Measurements from ENCODE around the gene ERCC4. TPM values are rescaled to one million over a fixed set of nuclear protein-coding genes. Genes with fewer than 3 reads are reported as not detected.
A peak's percentile ranks its signal among the peaks of the same experiment; 100 is the strongest.

Gene ERCC4
- polyA plus RNA-seq, 1 donor (not counting 4 experiments of a cell fraction or from before 2014, with no cell fraction given) = 5.9 TPM

DNA sequence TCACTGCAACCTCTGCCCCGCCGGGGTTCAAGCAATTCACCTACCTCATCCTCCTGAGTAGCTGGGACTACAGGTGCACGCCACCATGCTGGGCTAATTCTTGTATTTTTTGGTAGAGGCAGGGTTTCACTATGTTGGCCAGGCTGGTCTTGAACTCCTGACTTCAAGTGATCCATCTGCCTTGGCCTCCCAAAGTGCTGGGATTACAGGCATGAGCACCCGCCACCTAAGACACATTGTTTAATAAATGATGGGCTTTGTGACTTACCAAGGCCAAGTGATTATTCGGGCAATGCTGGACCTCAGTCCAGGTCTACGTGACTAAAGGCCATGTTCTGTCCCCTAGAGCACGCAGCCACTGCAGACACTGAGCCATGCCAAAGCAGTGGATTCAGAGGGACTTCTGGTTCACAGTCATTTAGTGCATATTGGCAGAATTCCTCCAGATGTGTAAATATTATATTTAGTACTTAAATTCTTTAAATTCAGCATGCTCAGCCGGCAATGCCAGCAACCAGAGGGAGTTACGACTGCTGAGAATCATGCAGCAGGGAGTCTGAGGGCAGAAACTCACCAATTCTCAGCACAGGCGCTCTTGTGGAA is 4.8 kb upstream of the ERCC4 start:
- no peaks in the 10 kb centered on the region for H4K20me1 ChIP-seq (ENCODE audit: control insufficient read depth, extremely low read depth, insufficient read depth, low read length)
- no peak overlapping the region for H3K27ac ChIP-seq (ENCODE audit: control insufficient read depth, insufficient read depth, low read length)
- no peak overlapping the region for H2AFZ ChIP-seq (ENCODE audit: control insufficient read depth, low read length)
- H3K9me1 ChIP-seq (ENCODE audit: control insufficient read depth, extremely low read depth, insufficient read depth, low read length) = no peaks in the 10 kb centered on the region
- H3K27me3 ChIP-seq (ENCODE audit: control insufficient read depth, extremely low read depth, insufficient read depth, low read length) = no peaks in the 10 kb centered on the region
- H3K4me3 ChIP-seq (ENCODE audit: control insufficient read depth in 2 of 3, extremely low read depth in 1 of 3, insufficient read depth in 2 of 3, low read depth in 1 of 3, low read length in 3 of 3) = no peak overlapping the region
- TF ChIP-seq, protein P1, sequence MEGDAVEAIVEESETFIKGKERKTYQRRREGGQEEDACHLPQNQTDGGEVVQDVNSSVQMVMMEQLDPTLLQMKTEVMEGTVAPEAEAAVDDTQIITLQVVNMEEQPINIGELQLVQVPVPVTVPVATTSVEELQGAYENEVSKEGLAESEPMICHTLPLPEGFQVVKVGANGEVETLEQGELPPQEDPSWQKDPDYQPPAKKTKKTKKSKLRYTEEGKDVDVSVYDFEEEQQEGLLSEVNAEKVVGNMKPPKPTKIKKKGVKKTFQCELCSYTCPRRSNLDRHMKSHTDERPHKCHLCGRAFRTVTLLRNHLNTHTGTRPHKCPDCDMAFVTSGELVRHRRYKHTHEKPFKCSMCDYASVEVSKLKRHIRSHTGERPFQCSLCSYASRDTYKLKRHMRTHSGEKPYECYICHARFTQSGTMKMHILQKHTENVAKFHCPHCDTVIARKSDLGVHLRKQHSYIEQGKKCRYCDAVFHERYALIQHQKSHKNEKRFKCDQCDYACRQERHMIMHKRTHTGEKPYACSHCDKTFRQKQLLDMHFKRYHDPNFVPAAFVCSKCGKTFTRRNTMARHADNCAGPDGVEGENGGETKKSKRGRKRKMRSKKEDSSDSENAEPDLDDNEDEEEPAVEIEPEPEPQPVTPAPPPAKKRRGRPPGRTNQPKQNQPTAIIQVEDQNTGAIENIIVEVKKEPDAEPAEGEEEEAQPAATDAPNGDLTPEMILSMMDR (optimal IDR thresholded peaks at IDR 0.05 in 1 of 3, IDR thresholded peaks at IDR 0.05 in 1 of 3, conservative IDR thresholded peaks at IDR 0.05 in 1 of 3; ENCODE audit: extremely low read depth in 1 of 3, insufficient read depth in 2 of 3, low read length in 3 of 3) = no peak
- TF ChIP-seq EZH2 (IDR thresholded peaks at IDR 0.05; ENCODE audit: low read length) = no peak
- FAIRE-seq (no peak), DNase-seq (ENCODE audit: low read depth, low spot score) (no peak)
- H3K36me3 ChIP-seq (ENCODE audit: control insufficient read depth in 2 of 2, extremely low read depth in 1 of 2, insufficient read depth in 2 of 2, low read length in 2 of 2) = no peaks in the 10 kb centered on the region
- no peak overlapping the region for H3K4me2 ChIP-seq (ENCODE audit: control insufficient read depth, extremely low read depth, insufficient read depth, low read depth, low read length)
- dilution Hi-C loops (cut with MboI; ENCODE audit: extremely low pct_ligation_motif_present, low sequenced_read_pairs) = no loop called here
- H3K9ac ChIP-seq (ENCODE audit: control insufficient read depth, extremely low read depth, insufficient read depth, low read length) = no peak overlapping the region
- peaks cover 1% of the 10 kb centered on the region for H3K79me2 ChIP-seq (ENCODE audit: control insufficient read depth, insufficient read depth, low read length)
- no peaks in the 10 kb centered on the region for H3K9me3 ChIP-seq (ENCODE audit: control insufficient read depth, low read depth, low read length)
- peaks cover 4% of the 10 kb centered on the region for H3K4me1 ChIP-seq (ENCODE audit: control insufficient read depth, extremely low read depth, insufficient read depth, low read length)

DNA sequence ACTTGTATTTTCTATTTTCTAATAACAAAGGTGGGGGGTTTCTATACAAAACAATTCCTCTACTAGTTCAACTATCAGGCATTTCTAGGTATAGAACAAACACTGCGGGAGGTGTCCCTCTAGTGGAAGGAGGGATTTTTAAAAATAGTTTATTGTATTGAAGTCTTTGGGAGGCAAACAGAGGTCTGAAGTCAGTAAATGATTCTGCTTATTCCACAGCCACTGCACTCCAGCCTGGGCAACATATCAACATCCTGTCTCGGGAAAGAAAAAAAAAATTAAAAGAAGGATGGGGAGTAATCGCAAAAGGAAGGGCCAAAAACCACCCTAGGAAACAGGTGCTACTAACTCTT is 648 bp upstream of the ERCC4 start:
- Histone ChIP-seq H3K27ac (ENCODE audit: control insufficient read depth, insufficient read depth, low read length) (no peak overlapping the region), H3K4me3 (ENCODE audit: control insufficient read depth in 2 of 3, extremely low read depth in 1 of 3, insufficient read depth in 2 of 3, low read depth in 1 of 3, low read length in 3 of 3) (peak overlapping the region in 2 of 3 experiments; percentile 39 to 44), H3K9me3 (ENCODE audit: control insufficient read depth, low read depth, low read length) (no peaks in the 10 kb centered on the region), H4K20me1 (ENCODE audit: control insufficient read depth, extremely low read depth, insufficient read depth, low read length) (no peaks in the 10 kb centered on the region), H3K4me2 (ENCODE audit: control insufficient read depth, extremely low read depth, insufficient read depth, low read depth, low read length) (peak overlapping the region; percentile 79), H3K79me2 (ENCODE audit: control insufficient read depth, insufficient read depth, low read length) (peaks cover 13% of the 10 kb centered on the region), H3K27me3 (ENCODE audit: control insufficient read depth, extremely low read depth, insufficient read depth, low read length) (no peaks in the 10 kb centered on the region), H3K9ac (ENCODE audit: control insufficient read depth, extremely low read depth, insufficient read depth, low read length) (peak overlapping the region; percentile 48), H2AFZ (ENCODE audit: control insufficient read depth, low read length) (peak overlapping the region; percentile 58), H3K4me1 (ENCODE audit: control insufficient read depth, extremely low read depth, insufficient read depth, low read length) (peaks cover 12% of the 10 kb centered on the region), H3K36me3 (ENCODE audit: control insufficient read depth in 2 of 2, extremely low read depth in 1 of 2, insufficient read depth in 2 of 2, low read length in 2 of 2) (peaks cover 0 to 4% of the 10 kb centered on the region in 2 experiments), H3K9me1 (ENCODE audit: control insufficient read depth, extremely low read depth, insufficient read depth, low read length) (no peaks in the 10 kb centered on the region)
- no peak for FAIRE-seq
- dilution Hi-C loops (cut with MboI; ENCODE audit: extremely low pct_ligation_motif_present, low sequenced_read_pairs) = no loop called here
- TF ChIP-seq, protein P1 (optimal IDR thresholded peaks at IDR 0.05 in 1 of 3, IDR thresholded peaks at IDR 0.05 in 1 of 3, conservative IDR thresholded peaks at IDR 0.05 in 1 of 3; ENCODE audit: extremely low read depth in 1 of 3, insufficient read depth in 2 of 3, low read length in 3 of 3) = no peak
- no peak for TF ChIP-seq EZH2 (IDR thresholded peaks at IDR 0.05; ENCODE audit: low read length)
- DNase-seq (ENCODE audit: low read depth, low spot score) = no peak
